HG03342 (cell line): ENCODE results near the gene OR2C3.
"Not testable (repeated sequence)": the region's sequence is repeated elsewhere in the genome, so short reads cannot be mapped to it uniquely, and the experiment has no call there.

Experiments
- ATAC-seq: cut with Tn5 transposase; IDR thresholded peaks from one replicate; pipeline ENCODE4 v1.9.1; 2021; ENCODE audit warnings: mild to moderate bottlenecking, moderate library complexity; ENCODE audit not compliant: unreplicated experiment

The OR2C3 gene

GRCh38 chr1:247518613-247518891 lies 17.7 kb downstream of the OR2C3 start:
- no peak for ATAC-seq

DNA sequence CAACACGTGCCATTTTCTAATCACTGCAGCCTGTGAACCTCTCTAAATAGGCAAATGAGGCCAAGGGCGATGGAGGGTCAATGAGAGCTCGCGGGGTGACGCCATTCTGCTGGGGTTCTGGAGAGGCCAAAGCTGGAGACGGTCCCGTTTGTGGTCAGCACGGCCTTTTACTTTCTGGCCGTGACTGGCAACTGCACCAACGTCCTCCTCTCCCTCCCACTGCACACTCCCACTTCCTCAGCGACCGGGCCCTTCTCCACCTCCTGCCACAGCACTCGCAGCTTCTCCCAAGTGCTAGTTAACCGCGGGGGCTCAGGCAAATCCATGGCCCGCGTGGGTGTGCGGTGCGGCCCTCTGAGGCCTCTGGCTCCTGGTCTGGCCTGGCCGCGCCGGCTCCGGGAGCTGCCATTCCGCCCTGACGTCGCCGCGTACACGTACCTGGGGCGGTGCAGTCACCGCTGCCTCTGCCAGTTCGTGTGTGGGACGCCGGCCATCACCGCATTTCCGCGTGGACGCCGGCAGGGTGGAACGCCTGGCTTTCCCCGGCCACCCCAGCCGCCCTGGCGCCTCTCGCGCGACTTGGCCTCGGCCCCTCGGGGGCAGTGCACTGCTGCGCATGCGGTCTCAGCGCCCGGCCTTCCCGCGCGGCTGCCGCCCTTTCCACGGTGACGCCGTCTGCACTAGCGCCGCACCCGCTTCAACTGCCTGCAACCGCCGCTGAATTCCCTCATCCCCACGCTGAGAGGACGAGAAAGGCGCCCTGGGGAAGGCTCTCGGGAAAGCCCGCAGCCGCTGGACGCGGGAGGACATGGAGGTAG lies 18.2 kb downstream of the OR2C3 start:
- ATAC-seq = no peak

GRCh38 chr1:247506831-247507230 lies 29.4 kb downstream of the OR2C3 start:
- no peak for ATAC-seq

- ATAC-seq = no peak
Observed at GRCh38 chr1:247500865-247501264, 35.4 kb downstream of the OR2C3 start.

DNA sequence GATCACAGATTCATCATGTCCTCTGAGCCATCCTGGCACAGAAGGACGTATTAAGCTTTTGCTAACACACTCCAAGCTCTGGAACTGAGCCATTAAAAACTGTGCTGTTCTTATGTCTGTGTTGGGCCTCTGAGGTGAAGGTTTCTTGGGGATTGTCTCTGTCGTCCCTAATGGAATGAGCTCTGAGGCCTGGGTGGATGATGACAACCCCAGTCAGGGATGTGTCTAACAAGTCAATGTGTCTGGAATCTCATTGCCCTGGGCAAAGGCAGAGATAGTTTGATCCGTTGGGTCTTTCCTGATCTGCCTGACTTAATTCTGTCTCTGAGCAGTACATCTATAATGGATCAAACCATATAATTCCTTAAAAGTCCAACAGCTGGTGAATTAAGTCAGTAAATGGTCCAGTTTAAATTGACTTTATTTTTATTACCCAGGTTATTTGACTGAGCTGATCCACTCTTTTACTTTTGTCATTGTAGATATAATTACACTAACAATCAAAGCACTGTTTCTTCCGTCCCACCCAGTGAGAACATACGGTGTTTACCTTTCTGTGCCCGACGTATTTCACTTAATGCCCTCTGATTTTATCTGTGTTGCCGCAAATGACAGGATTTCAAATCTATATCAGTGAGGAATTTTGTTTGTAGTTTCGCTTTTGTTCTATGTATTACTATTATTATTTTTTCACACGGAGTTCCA lies 39.5 kb downstream of the OR2C3 start:
- ATAC-seq = no peak

DNA sequence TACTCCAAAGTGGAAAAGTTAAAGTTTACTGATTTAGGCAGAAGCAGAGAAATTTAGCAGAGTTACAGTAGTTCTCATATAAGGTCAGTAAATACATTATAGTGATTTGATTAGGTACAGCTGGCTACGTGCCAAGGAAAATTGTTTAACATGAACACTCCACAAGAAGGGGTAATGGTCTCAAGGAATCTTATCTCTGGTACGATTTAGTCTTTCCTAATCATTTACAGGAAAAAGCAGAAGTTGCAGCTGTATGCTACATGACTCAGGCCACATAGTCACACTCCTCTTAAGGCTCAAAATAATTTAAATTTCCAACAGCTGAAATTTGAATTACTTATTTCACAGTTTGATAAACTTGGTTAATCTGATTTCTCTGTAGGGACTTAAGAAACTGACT lies 41.5 kb downstream of the OR2C3 start:
- peak; percentile 81 for ATAC-seq

DNA sequence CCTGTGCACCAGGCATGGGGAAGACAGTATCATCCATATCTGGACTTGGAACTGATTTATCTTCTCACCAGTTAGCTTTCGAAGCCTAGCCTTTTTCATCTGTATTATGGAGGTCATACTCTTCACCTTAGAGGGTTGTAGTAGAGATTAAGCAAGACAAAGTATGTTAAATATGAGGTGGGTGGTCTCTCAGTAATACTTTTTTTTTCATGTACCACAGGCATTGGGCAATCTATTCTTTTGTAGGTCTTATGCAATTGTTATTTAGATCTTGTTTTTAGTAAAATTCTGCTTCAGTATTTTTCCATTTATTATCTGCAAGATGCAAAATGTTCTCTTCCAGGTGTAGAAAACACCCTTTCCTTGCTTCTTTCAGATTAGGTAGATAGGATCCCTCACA lies 43.1 kb downstream of the OR2C3 start:
- no peak for ATAC-seq

DNA sequence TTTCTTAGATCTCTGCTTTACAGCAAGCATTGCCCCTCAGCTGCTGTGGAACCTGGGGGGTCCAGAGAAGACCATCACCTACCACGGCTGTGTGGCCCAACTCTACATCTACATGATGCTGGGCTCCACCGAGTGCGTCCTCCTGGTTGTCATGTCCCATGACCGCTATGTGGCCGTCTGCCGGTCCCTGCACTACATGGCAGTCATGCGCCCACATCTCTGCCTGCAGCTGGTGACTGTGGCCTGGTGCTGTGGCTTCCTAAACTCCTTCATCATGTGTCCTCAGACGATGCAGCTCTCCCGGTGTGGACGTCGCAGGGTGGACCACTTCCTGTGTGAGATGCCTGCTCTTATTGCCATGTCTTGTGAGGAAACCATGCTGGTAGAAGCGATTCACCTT lies 44.9 kb downstream of the OR2C3 start:
- no peak for ATAC-seq

- peak; percentile 77 for ATAC-seq
Observed at GRCh38 chr1:247487057-247487456, 49.2 kb downstream of the OR2C3 start.

DNA sequence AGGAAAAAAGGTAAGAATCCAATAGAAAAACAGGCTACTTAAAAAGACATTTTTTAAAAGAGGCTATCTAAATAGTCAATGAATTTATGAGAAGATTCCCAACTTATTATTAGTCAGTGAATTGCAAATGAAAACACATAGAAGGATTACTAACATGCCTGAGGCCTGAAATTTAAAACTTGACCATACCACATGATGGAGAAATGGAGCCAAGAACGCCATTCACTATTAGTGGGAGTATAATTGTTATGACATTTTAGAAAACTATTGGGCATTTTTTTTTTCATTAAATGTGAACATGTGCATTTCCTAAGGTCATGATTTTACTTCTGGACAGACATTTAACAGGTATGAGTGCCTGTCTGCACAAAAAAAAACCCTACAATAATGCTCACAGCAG lies 53.5 kb downstream of the OR2C3 start:
- ATAC-seq = no peak

GRCh38 chr1:247476328-247477058 lies 59.7 kb downstream of the OR2C3 start:
- not testable (repeated sequence) for ATAC-seq

DNA sequence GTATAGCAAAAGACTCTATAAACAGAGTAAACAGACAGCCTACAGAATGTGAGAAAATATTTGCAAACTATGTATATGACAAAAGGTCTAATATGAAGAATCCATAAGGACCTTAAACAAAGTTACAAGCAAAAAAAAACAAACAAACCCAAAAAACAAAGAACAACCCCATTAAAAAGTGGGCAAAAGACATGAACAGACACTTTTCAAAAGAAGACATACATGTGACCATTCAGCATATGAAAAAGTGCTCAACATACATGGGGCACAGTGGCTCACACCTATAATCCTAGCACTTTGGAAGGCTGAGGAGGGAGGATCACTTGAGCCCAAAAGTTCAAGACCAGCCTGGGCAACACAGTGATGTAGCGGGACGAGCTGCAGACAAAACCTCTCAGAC lies 60.4 kb downstream of the OR2C3 start:
- ATAC-seq = no peak
